ENCODE data around the gene RPS5. TPM values are rescaled to one million over a fixed set of nuclear protein-coding genes. Genes with fewer than 3 reads are reported as not detected.
A peak's percentile ranks its signal among the peaks of the same experiment; 100 is the strongest.
"Not testable (repeated sequence)": the region's sequence is repeated elsewhere in the genome, so short reads cannot be mapped to it uniquely, and the experiment has no call there.

Gene RPS5
- 2,588 and 2,654 TPM in 2 replicates for total RNA-seq

DNA sequence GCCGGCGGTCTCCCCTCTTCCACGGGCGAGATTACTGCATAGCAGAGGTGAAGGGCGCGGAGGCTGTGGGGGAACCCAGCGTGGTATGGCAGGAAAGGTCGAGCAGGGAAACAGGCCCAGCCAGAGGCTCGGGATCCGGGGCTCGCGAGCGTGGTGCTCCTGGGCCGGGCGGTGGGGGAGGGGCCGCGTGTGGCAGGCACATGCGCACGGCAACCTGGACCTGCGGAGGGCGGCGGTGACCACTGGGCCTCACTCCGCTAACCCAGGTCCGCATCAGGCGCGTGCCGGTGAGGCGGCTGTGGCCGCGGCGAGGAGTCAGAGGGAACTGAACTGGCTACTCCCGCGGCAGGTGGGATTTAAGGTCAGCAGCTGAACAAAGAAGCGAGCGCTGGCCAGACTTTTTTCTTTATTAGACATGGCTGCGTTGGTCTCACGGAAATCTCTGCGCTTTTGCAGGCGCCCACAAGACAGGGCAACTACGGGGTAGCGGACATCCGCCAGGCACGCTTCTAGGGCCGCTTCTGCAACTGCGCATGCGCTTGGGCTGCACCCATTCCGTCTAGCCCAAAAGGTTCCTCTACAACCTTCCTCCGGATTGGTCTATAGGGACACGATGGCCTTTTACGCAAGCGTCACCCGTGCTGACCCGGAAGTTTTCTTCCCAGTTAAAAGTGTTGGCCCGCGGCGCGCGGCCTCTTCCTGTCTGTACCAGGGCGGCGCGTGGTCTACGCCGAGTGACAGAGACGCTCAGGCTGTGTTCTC is at the start of gene RPS5:
Gene RPS5, plus strand, starts transcription at position 694 of the 762 bp plus-strand sequence. CDS start 869 bp downstream, outside the sequence.
- peak; percentile 99 for DNase-seq (ENCODE audit: low read depth in 2 of 2)

DNA sequence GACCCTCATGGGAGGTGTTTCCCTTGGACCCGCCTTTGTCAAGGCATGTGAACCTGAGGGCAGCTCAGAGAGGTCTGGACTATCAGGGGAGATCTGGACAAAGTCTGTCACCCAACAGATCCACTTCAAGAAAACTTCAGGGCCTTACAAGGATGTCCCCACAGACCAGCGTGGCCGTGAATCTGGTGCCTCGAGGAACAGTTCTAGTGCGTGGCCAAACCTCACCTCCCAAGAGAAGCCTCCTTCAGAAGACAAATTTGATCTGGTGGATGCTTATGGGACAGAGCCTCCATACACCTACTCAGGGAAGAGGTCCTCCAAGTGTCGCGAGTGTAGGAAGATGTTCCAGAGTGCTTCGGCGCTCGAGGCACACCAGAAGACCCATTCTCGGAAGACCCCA is 48.7 kb upstream of the RPS5 start:
- no peak for DNase-seq (ENCODE audit: low read depth in 2 of 2)

DNA sequence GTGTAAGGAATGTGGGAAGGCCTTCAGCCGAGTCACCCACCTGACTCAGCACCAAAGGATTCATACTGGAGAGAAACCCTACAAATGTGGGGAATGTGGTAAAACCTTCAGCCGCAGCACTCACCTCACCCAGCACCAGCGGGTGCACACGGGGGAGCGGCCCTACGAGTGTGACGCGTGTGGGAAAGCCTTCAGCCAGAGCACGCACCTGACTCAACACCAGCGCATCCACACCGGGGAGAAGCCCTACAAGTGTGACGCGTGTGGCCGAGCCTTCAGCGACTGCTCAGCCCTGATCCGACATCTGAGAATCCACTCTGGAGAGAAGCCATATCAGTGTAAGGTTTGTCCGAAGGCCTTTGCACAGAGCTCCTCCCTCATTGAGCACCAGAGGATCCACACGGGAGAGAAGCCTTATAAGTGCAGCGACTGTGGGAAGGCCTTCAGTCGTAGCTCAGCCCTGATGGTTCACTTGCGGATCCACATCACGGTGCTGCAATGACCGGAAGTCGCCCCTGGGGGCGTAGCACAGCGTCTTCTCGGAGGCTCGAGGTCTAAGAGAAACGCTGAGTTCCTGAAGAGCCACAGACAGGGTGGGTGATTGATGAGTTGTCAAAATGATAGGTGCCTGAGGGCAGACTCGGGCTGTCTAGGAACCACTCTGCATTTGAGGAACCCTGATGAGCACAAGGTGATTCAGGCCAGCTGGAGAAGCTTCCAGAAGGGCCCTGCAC is 48.1 kb upstream of the RPS5 start:
- DNase-seq (ENCODE audit: low read depth in 2 of 2), result no peak

DNA sequence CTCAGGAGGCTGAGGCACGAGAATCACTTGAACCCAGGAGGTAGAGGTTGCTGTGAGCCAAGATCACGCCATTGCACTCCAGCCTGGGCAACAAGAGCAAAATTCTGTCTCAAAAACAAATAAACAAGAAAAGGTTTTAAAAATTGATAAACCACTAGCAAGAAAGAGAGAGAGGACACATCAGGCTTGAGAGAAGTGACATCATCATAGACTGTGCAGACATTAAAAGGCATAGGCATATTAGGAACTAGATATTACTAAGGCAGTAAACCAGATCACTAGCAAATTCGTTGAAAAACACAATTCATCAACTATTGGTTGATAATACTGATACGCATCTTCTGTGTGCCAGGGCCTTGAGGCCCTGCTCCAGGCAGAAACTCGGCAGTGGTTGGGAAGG is 41.5 kb upstream of the RPS5 start:
- DNase-seq (ENCODE audit: low read depth in 2 of 2), result no peak

DNA sequence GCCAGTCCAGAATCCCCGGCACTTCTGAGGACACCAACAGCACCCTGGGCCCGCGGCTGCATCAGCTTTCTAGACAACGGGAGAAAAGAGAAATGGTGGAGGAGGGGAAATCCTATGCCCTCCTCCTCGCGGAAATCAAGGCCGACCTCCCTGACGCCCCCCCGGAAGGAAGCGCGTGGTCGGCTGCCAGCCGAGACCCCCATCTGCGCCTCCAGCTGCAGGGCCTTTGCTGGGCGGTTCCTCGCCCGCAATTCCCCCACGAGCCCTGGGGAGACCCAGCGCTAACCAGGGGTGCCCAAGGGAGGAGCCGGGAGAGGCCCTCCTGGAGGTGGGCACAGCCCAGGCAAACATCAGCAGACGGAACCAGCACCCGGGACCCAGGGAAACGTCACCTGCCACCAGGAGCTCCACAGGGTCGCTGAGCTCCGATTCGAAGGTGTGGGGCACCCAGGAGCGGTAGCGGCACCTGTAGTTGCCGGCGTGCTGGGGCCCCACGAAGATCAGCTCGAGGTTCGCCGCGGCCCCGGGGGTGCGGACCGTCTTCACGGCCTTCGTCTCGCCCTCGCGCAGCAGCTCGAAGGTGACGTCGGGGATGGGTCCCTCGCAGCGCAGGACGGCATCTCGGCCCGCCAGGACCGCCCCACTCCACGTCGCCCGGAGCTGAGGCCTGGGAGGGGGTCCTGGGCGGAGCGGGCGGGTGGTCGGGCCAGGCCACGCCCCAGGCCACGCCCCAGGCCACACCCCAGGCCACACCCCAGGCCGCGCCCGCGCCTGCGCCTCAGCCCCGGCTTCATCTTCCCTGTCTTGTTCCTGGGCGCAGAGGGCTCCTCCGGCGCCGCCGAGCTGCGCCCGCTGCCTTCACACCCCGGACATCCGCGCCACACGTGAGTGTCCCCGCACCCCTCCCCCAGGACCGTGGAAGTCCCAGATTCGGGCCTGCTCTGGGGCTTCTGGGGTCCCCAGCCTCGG is 39.8 kb upstream of the RPS5 start:
- DNase-seq (ENCODE audit: low read depth in 2 of 2), result peak in 1 of 2 donors; percentile 41

DNA sequence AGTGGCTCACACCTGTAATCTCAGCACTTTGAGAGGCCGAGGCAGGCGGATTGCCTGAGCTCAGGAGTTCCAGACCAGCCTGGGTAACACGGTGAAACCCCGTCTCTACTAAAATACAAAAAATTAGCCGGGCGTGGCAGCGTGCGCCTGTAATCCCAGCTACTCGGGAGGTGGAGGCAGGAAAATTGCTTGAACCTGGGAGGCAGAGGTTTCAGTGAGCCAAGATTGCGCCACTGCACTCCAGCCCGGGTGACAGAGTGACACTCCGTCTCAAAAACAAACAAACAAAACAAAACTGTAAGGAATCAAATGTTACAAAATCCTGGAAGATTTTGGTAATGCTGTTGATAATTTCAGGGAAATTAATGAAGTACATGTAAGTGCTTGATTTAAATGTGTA is 39.0 kb upstream of the RPS5 start:
- DNase-seq (ENCODE audit: low read depth in 2 of 2), result not testable (repeated sequence)

DNA sequence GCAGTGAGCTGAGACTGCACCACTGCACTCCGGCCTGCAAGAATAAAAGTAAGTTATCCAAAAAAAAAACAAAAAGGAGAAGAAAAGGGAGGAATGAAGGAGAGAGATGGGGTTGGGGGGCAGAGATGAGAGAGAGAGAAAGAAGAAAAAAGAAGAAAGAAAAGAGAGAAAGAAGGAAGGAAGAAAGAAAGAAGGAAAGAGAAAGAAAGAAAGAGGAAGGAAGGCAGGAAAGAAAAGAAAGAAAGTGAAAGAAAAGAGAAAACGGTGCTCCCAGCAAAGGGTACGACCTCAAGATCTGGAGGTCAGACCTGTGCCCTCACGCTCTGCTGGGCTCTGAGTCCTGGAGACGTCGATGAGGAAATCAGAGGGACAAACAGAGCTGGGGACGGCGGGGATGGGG is 37.5 kb upstream of the RPS5 start:
- DNase-seq (ENCODE audit: low read depth in 2 of 2), result no peak

DNA sequence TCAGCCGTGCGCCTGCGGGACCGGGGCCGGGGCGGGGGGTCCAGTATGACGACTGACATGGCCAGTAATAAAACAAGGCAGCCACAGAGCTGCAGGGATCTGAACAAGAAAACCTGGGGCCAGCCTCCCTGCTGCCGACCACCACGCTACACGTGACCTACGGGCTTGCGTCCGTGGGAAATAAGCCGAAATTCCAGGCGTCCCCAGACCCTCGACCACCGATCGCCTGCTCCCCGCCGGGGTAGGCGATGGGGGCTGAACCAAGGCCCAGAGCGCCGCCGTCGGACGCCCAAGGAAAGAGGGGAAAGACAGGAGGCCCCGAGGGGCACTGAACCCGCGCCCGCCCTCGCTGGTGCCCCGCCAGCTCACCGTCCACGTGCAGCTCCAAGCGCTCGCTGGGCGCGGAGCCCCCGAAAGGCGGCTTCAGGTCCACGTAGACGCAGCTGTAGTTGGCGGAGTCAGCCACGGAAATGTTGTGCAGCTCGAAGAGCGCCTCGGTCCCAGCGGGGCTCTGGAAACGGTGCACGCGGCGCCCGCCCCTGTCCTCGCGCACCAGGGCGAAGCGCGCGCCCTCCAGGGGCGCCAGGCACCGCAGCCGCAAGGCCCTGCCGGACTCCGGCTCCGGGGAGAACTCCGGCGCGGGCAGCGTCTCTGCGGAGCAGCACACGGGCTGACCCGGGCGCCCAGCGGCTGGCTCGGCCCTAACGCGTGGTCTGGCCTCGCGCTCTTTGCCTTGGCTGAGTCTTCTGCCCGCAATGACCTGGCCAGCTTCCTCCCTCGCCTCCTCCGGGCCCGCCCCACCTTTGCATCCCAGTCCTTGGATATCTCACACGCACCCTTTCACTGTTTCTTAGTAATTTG is 36.8 kb upstream of the RPS5 start:
- no peak for DNase-seq (ENCODE audit: low read depth in 2 of 2)

DNA sequence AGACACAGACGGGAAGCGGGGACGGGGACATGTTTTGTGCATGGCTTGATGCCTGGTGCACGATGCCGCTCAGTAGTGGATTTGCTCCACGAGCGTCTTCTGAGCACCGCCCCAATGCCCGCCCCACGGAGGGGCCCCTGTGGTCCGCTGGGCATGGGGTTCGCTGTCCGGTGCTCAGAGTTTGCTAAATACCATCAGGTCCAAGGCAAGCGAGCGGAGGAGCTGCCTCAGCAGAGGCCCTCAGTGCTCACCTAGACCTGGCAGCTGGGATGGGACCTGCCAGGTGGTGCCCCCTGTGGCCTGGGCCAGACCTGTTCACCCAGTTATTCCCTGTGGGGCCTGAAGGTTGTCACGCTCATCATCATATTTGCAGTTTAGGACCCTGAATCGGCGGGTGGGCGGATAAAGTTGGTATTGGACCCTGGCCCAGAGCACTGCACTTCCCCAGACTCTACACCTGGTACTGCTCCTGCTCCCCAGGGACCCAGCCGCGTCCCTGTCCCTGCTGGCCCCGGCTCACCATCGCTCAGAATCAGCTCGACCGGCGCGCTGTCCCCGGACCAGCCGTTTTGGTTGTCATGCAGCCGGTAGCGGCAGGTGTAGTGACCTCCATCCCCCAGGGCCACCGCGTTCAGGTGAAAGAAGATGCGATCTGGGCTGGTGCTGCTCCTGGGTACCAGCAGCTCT is 36.1 kb upstream of the RPS5 start:
- no peak for DNase-seq (ENCODE audit: low read depth in 2 of 2)

DNA sequence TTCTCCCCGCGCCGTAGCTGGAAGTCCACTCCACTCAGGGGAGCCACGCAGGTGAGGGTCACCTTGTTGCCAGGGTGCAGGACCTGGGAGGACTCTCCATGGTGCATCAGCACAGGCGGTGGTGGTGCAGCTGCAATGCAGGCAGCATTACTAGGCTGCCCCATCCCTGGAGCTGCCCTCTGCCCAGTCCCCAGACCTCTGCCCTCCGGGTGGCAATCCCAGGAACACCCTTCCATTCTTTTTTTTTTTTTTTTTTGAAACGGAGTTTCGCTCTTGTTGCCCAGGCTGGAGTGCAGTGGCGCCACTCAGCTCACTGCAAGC is 35.6 kb upstream of the RPS5 start:
- no peak for DNase-seq (ENCODE audit: low read depth in 2 of 2)

DNA sequence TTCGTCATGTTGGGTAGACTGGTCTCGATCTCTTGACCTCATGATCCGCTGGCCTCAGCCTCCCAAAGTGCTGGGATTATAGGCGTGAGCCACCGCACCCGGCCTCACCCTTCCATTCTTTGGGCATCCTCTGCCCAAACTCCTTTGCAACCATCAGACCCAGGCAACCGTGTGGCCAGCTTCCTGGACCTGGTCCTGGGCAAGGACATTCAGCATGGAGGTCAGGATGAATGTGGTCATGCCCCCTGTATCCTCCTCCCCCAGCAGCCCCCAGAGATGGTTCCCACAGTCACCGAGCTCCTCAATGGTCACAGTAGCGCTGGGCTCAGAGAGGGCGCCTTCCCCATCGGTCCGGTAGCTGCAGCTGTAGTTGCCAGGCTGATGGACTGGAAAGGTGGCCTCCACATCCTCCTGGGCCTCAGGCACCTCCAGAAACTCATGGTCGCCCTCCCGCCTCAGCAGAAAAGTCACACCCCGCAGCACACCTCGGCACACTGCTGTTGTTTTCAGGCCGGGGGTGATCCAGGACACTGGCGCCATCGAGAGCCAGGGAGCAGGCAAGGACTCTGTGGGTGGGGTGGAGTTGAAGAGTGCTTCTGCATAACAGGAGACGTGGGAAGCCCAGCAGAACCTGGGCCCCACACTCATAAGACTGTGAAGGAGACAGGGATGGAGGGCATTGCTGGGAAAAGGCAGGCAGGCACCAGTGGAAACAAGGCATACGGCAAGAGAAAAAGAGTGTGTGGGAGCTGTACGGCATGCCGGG is 34.9 kb upstream of the RPS5 start:
- DNase-seq (ENCODE audit: low read depth in 2 of 2), result no peak

DNA sequence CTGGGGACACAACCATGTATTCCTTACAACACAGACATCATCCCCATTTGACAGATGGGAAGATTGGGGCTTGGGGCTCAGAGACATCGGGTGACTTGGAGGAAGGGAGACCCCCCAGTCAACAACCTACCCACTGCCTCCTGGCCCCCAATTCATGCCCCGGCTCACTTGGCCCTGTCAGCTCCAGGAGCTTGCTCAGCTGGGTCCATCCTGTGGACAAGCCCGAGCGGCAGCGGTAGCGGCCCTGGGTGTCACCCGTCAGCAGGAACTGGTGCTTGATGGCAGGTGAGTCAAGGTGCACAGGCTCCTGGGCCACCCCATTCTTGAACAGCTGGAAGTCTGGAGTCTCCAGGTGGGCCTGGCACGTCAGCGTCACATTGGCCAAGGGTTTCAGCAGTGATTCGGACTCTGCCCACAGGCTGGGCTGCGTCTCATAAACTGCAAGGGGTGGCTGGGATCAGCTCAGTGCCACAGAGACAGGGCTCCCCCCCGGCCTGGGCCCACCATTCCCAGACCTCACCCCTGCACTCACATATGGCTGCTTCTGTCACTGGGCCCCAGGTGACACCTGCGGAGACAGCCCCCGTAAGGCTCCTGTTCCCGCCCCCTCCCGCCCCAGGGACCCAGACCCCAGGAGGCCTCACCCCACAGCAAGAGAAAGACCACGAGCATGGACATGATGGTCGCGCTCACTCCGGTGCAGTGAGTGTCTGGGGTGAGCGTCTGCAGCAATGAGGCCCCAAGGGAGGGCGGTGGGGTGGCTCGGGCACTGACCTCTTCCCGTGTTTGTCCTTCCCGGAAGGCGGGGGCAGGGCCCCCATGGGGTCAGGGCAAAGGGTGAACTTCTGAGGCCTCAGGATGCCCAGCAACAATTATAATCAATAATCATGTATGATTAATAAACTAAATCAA is 34.1 kb upstream of the RPS5 start, which contains the start of gene A1BG:
Gene A1BG, minus strand, starts transcription at position 733 of the 912 bp plus-strand sequence. Its CDS starts 55 bp downstream, at position 678.
- DNase-seq (ENCODE audit: low read depth in 2 of 2), result no peak

DNA sequence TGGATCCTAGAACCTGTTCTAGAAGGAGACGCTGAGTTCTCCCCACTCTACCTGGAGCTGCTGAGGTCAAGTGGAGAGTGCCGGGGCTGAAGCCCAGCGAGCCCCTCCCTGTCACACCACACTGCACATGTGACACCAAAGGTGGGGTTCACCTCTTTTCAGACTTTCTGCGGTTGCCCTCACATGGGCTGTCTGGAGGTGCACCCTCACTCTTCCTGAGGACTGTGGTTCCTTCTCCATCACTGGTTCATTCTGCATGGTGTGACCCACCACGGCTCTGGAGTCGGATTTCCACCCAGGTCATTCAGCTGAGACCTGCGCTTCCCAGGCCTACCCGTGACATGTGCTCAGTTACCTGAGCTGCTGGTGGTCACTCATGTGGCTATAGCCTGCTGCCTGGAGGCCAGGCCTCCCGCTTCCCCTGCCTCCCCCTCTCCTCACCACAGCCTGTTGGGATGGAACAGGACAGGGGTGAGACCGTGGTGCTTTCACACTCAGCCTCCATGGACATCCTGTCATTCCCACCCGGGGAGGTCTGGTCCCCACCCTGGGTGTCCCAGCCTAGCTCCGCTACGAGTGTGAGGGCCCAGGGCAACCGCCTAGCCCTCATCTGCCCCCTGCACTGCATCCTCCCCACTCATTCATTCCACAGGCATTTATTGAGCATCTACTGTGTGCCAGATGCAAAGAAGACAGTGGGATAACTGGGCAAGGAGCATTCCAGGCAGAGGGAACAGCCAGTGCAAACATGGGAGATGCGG is 33.2 kb upstream of the RPS5 start:
- no peak for DNase-seq (ENCODE audit: low read depth in 2 of 2)

DNA sequence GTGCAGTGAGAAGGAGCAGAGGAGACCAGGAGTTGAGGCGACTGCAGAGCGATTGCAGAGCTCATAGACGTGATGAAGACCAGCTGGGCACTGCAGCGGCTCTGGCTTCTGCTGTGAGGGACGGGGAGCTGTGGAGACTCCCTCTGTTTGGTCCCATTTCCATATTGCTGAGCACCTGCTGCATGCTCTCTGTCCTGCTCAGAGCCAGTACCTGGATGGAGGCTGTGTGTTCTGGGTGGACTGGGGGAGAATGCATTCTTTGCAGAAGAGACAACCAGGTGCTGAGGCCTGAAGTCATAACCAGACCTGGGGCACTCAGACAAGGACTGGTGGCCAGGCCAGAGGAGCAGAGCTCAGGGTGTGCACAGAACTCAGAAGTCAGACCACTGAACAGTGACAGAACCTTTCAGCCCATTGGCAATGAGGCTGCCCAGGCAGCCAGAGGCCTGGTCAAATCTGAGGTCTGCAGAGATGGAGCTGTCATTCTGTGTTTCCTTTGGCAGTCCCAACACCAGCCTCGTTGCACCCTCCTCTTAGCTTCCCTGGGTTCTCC is 32.5 kb upstream of the RPS5 start:
- no peak for DNase-seq (ENCODE audit: low read depth in 2 of 2)

DNA sequence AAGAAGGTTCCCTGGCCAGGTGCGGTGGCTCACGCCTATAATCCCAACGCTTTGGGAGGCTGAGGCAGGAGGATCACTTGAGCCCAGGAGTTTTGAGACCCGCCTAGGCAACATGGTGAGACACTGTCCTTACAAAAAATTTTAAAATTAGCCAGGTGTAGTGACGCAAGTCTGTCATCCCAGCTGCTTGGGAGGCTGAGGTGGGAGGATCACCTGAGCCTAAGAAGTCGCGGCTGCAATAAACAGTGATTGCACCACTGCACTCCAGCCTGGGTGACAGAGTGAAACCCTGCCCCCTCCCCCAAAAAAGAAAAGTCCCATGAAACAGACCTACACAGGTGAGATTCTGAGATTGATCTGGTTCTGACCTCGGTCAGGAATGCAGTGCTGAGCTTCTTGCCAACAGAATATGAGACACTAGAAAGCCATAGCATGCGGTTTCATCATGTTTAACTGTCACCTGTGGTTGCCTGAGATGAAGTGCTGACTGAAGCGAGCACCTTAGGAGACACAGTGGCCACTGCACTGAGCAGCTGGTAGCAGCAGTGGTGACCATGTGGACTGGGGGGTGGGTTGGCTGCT is 31.8 kb upstream of the RPS5 start:
- DNase-seq (ENCODE audit: low read depth in 2 of 2), result no peak

DNA sequence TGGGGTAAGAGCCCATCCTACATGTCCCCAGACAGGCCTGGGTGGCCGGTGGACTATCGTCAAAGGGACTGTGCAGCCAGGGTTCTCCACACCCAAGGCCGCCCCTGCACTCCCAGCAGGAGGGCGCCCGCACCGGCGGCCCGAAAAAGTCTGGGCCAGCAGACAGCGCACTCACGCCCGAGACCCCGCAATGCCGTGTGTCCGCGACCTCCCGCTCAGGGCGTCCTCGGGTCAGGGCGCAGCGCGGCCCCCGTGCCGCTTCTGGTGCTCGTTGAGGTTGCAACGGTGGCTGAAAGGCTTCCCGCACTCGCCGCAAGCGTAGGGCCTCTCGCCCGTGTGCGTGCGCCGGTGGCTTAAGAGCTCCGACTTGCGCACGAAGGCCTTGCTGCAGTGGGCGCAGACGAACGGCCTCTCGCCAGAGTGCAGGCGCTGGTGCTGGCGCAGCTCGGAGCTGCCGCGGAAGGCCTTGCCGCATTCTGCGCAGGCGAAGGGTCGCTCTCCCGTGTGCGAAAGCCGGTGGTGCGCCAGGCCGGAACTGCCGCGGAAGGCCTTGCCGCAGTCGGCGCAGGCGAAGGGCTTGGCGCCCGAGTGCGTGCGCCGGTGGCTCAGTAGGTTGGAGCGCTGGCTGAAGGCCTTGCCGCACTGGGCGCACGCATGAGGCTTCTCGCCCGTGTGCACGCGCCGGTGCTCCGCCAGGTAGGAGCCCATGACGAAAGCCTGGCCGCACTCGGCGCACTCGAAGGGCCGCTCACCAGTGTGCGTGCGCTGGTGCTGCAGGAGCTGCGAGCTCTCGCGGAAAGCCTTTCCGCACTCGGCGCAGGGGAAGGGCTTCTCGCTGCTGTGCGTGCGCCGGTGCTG is 30.9 kb upstream of the RPS5 start:
- DNase-seq (ENCODE audit: low read depth in 2 of 2), result peak in 1 of 2 donors; percentile 41

Data from dermis microvascular lymphatic vessel endothelial cell (primary cell).